ENCODE results near the gene ALOX12.
"Not testable (repeated sequence)": the region's sequence is repeated elsewhere in the genome, so short reads cannot be mapped to it uniquely, and the experiment has no call there.

Gene ALOX12

DNA sequence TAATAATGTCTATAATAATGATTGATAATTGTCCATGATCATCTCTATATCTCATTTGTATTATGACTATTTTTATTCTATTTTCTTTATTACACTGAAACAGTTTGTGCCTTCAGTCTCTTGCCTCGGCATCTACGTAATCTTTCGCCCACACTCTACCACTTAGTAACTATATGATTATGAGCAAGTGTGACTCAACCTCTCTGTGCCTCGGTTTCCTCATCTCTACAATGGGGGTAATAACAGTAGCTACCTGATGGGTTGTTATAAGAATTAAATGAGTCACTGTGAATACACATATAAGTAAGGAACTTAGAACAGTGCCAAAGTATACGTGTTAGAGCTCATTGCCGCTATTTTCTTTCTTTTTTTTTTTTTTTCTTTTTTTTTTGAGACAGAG lies 51.7 kb downstream of the ALOX12 start:
- no peak for TF ChIP-seq CTCF (IDR thresholded peaks at IDR 0.05; ENCODE audit: control insufficient read depth, extremely low read depth, insufficient read depth)
- no peak for DNase-seq (ENCODE audit: low read depth)
- H3K4me3 ChIP-seq (ENCODE audit: low read depth, low read length) = peak overlapping the region; percentile 54

DNA sequence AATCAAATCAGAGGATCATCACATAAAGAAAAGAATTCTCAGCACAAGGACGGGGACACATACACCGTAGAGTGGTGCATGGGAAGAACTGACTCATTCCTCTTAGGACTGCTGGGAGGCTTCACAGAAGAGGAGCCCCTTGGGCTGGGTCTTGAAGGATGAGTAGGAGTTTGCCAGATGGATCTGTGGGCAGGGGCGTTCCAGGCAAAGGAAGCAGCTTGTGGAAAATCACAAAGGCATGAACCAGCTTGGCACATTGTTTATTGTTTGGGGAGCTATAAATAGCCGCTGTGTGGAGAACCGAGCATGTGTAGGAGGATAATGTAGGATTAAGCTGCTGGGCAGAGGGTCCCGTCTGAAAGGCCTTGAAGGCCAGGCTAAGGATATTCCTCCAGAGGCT lies 53.1 kb downstream of the ALOX12 start:
- DNase-seq (ENCODE audit: low read depth) = no peak
- no peak overlapping the region for H3K4me3 ChIP-seq (ENCODE audit: low read depth, low read length)
- TF ChIP-seq CTCF (IDR thresholded peaks at IDR 0.05; ENCODE audit: control insufficient read depth, extremely low read depth, insufficient read depth) = no peak

DNA sequence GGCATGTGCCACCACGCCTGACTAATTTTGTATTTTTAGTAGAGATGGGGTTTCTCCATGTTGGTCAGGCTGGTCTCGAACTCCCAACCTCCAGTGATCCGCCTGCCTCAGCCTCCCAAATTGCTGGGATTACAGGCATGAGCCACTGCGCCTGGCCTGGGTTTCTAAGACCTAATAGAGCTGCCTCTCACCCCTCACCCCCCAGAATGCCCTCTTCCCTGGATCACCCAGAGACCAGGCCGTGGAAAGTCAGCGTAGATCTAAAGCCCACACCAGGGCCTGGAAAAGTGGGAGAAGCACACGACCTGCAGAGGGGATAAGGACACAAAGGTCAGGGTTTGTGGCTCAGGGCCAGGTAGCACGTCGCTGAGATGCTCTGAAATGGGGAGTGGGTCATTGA lies 54.7 kb downstream of the ALOX12 start:
- DNase-seq (ENCODE audit: low read depth); H3K4me3 ChIP-seq (ENCODE audit: low read depth, low read length): not testable (repeated sequence)

DNA sequence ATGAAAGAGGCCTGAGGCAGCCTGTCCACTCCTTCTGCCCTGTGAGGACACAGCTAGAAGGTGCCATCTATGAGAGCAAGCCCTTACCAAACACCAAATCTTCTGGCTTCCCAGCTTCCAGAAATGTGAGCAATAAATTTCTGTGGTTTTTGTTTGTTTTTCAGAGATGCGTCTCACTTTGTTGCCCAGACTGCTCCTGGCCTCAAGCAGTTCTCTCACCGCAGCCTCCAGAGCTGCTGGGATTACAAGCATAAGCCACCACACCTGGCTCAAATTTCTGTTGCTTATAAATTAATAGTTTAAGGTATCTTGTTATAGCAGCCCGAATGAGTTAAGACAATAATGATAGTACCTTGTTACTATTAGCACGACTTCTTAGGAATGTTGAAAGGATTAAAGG lies 60.5 kb downstream of the ALOX12 start:
- no peak for TF ChIP-seq CTCF (IDR thresholded peaks at IDR 0.05; ENCODE audit: control insufficient read depth, extremely low read depth, insufficient read depth)
- no peak overlapping the region for H3K4me3 ChIP-seq (ENCODE audit: low read depth, low read length)
- DNase-seq (ENCODE audit: low read depth) = no peak

DNA sequence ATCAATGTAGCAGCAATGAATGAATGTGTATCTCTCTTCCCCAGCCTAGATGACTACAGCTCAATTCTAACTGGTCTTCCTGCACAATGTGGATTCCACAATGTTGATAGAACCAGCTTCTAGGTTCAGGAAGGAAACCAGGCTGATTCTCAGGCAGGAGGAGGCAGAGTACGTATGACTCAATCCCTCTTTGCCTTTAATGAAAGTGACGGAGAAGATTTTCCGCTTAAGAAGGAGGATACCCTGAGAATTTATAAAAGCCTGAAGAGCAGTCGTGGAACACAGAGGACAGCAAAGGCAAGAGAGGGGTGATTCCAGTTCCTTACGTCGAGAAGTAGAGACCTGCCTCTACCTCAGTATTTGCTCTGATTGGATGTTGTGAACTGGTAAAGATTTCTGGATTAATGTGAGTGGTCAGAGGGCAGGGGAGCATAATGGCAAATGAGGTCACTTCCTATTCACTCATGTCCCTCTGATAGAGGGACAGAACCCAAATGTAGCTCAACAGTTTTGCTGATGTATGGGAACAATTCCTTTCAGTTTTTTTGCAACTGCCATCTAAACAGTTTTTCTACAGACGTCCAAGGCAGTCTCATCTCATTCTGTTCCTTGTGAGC lies 63.1 kb downstream of the ALOX12 start:
- DNase-seq (ENCODE audit: low read depth) = no peak
- no peak for TF ChIP-seq CTCF (IDR thresholded peaks at IDR 0.05; ENCODE audit: control insufficient read depth, extremely low read depth, insufficient read depth)
- no peak overlapping the region for H3K4me3 ChIP-seq (ENCODE audit: low read depth, low read length)

Measured in LNCaP clone FGC (cell line).